Activated CD4-positive, alpha-beta T cell treated with anti-CD3 and anti-CD28 coated beads, Interleukin-2, amount 50 U/mL, for 24 hours (primary cell): ENCODE data around the gene DUSP7.

ENCODE experiments used
- DNase-seq, 2 donors: peaks; one replicate each; pipeline ENCODE4 v3.0.0-alpha.2; 2020; ENCODE audit warnings: low read depth in 1 of 2, low spot score in 1 of 2

DUSP7 gene

DNA sequence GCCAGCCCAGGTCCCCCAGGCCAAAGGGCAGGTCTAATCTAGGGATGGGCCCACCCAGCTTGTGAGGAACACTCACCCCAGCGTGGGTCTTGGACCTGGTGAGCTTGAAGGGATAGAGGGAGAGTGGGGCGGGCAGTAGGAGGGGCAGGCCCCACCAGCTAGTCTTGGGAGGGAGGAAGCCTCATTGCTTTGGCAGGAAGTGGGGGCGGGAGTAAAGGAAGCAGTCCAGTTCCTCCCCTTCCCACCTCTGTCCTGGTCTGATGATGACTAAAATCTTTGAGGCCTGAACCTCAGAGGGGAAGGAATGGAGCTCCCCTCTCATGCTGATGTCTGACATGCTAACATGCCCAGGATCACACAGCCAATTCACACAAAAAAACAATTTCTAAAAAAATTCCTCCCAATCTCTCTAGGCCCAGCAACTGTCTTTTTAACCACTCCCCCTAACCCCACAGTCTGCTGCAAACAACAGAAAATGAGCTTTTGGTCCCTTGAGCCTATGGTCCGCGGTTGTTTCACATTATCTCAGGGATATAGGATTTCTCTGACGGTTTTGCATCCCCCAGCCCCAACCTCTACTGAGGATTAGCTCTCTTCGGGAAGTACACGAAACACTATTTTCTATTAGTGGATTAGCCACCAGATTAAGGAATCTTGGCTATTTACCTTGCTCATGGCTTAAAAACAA lies 30.7 kb upstream of the DUSP7 start:
- no peak for DNase-seq

DNA sequence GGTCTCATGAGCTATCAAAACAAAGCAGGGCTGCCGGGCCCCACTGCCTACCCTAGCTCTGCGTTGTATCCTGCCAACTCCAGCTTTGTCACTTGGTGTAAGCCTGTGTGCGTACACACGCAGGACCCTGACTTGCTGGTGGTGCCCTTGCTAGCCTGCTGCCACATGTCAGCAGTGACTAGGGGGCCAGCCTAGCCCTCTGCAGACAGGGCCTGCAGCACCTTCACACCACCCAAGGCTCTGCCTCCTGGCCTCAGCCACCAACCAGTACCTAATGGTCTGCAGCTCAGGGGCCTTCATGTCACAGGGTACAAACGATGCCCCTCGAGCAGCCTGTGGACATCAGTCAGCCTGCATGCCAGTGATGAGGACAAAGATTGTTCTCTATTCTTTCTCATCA lies 30.1 kb upstream of the DUSP7 start:
- no peak for DNase-seq

DNA sequence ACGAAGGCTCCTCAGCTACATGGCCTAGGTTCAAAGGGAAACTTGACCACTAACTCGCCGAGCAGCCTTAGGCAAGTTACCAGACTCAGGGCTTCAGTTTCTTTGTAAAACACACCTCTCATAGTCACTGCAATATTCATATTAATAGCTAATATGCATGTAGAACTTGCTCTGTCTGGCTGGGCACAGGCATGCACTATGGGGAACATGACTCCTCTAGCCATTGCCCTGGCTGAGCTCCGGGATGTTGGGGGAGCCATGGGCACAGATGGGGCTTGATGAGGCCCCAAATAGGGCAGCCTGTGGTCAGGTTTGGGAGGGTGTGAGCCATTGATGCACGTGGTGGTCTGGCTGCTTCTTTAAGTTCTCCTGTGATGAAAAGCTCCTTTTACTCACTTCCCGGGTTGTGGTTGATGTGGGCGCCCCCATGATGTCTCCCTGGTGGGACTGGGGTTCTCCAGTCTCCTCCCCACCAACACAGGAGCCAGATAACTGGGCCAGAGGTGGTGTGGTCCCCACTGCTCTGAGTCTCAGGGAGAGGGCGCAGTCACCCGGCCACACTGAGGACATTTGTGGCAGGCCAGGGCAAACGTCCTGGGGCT lies 29.4 kb upstream of the DUSP7 start:
- DNase-seq = no peak

DNA sequence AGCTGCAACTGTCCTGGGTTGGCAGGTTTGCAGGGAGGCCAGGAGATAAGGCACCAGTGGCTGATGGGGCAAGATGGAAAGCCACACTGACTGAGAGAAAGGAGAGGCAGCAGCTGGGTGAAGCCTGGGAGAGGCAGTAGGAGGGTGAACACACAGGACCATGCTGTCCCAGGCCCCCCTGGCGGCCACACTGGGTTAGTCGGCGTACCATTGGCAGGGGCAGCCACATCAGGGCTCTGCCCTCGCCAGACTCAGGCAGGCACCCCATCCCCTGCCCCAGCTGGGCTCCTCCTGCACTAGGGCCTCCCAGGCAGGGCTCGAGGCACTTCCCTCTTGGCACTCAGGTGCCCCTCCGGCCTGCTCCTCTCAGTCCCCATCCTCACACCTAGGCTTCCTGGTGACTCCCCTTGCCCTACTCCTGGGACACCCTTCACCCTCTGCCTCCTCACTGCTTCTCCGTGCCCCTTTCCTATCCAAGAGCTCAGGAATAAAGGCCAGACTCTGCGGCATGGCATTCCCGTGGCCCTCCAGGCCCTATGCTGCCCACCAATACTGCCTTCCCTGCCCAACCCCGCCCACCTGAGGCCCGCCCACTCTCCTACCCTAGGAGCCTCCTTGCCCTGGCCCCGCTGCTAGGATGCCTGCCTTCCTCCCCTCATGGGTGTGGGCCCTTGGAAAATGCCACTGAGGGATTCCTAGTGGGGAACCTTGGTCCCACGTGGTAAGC lies 28.7 kb upstream of the DUSP7 start:
- no peak for DNase-seq

DNA sequence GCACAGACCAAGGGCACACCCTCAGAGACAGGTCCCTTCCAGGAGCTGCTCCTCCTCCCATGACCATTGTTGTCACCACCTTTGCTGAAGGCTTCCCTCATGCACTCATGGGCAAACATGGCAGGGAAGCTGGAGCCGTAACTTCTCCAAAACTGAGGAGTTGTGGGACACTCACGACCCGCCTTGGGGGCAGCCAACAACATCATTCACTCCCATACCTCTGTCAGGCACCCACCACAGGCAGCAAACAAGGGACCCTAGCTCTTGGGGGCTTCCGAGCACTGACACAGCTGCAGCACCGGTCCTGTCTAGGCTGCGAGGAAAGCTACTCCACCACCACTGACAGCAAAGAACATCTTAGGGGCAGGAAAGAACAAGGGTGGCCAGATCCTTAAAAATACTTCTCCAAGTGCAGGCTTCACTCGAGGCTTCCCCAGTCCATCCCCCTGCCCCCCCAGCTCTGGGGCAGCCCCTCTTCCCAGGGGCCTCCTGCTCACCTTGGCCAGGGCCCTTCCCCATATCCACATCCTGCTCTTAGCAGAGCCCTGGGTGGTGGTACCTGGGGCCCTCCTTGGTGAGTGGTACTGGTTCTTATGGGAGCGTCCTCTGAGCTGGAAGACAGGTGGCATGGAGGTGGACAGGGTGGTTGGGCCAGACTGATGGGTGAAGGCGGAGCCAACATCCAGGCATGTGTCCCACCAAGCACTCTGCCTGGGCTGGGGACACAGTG lies 28.0 kb upstream of the DUSP7 start:
- DNase-seq = no peak

DNA sequence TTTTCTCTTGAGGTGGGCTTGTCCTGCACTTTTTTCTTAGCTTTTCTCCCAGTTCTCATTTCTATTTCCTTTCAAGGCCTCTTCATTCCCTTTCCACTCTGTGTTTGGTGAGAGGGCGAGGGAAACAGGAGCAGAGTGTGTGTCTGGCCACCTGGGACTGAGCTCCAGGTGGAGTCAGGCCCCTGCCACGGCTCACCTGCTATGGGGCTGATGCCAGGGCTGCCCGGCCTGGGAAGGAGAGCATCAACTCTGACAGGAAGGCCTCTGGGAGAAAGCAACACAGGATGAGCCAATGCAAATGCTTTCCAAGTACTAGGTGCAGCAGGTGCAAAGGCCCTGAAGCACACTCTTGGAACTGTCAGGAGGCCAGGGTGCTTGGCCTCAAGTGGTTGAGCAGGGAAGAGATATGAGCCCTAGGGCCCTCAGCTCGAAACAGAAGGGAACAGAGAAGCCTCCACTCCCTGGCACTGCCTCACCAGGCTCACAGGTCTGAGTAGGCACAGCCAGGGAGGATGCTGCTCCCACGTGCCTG lies 27.3 kb upstream of the DUSP7 start:
- no peak for DNase-seq

DNA sequence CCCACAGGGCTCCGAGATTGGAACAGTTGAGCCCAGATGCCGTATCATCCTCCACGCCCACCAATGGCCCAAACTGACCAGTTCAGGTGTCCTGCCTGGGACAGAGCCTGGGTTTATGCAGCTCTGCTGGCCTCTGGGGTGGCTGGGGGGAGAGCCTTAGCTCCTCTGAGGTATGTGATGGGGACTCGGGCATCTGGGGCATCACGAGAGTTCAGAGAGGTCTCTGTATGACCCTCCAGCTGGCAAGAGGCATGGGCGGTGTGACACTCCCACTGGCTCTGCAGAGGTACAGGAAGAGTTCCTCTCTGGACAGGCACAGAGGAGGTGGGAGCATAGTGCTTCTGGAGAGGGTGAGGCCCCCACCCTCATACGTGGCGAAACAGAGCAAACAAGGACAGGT lies 26.6 kb upstream of the DUSP7 start:
- DNase-seq = no peak

DNA sequence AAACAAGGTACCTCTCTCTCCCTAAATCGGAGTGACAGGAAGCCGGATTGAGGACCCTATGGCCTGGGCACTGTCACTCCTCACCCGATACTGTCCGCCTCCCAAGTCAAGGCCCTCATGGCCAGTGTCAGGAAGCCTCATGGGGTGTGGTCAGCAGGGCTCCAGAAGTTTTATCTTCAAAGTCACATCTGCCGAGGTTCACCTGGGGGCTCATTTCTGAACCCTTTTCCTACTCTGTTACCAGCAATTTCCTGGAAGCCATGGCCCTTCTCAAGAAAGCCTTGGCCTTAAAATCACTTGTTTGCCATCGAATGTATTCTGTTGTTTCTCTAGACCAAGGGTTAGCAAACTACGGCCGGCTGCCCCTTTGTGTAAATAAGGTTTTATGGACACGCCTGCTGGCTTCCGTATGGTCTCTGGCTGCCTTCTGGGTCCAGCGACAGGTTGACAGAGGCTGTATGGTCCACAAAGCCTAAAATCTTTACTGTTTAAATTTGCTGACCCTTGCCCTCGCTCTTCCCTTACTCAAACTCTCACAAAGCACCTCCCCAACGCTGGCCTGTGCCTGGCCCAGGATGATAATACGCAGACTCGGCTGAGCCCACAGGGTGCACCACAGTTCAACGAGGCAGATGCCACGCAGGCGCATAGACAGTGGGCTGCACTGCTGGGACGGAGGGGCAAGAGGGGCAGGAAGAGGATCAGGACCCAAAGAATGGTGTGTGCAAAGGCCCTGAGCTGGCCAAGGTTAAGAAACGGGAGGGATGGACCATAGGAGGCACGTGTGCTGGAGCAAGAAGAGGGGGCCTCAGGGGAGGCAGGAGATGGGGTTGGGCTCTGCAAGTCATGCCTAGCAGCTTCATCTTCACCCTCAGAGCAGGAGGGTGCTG lies 24.7 kb upstream of the DUSP7 start:
- no peak for DNase-seq

DNA sequence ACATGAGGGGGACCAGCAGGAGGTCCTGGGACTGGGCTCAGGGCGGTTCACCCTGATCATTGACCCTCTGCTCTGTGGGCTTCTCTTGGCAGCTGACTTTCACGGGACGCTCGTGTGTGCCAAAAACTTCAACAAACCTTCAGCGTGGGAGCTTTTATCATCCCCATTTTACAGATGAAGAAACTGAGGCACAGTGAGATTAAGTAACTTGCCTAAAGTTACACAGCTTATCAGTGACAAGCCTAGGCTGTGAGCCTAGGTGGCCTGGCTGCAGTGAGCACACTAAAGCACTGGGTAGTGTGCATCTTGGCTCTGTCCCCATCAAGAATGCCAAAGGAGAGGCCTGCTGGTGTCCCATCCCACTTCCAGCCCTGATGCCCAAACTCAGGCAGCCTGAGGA lies 23.6 kb upstream of the DUSP7 start:
- DNase-seq = no peak

DNA sequence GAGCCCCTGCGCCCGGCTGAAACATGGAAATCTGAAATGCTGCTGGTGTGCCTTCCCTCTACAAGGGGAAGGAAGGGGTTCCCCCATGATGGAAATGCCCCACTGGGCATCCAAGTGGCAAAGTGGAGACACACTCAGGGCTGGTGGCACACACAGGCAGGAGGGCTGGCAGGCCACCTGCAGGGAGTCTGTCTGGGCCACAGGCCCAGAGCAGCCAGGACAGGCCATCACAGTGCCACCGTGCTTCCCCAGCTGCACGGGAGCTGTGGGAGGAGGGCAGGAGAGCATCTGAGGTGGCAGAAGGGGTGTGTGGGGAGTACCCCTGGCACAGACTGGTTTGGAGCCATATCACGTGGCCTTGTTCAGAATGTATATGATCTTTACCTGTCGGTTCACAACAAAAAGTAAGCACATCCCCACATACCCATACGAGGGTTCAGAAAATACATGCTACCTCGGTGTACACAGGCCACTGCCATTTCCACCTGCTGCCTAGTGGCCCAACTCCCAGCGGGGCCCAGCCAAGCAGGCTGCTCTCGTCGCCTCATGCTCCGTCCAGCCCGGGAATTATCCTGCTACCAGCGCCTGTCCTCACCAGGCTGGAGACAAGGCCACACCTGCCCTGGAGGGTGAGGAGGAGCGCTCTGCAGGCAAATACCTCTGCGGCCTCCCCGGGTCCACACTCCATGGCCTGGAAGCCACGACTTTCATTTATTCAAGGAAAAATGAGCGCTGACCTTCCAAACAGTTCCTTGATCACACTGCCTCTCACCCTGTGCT lies 22.6 kb upstream of the DUSP7 start:
- DNase-seq = no peak

DNA sequence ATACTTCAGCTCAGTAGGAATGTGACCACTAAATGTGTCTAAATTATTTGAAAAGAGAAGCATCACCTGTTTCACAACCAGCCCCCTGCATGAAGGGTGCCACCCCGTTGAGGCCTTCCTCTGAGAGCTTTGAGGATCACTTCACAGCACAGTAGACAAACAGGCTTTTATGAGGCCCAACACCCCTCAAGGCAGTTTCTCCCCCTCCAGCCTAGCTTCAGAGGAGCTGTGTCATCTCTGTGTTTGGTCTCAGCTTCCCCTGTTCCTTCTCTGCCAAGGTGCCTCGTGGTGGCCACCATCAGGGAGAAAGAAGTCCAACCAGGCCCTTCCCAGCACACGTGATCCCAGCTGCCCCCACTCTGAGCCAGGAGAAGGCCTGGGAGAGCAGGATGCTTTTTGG lies 21.6 kb upstream of the DUSP7 start:
- DNase-seq = no peak

DNA sequence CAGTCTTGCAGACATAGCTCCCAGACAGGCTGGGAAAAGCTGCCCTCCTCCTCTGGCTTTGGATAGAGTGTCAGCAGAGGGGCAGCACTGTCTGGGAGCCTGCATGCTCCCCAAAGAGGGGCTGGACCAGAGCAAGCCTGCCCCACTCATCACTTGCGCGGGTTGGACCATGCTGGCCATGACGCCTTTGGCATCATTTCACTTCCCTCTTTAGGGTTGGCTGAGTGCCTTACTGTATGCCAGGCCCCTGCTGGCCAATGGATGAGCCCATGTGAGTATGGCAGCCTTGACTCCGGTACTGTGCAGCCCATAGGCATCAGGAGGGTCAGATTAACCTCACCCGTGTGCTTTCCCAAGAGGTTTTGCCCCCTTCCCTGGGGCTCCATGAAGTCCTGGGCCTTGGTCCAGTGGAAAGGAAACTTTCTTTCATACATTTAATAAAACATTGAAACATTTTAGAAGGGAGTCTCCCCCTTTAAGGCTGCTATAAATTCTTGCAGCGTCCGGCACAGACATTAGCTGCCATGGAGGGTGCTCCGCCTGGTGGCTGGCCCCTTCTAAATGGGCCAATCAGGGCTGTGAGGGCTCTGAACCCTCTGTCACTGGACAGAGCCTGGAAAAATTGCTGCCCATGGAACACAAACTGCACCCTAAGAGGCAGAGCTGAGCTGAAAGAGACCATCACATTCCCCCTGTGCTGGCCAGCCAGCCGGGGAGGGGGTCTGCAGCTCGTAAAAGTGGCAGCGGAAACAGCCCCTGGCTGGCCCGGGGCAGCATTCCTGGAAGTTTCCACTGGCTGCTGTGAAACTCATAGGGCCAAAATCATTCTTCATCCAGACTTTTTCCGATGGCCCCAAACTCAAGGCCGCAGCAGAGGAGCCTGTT lies 20.8 kb upstream of the DUSP7 start:
- DNase-seq = no peak

DNA sequence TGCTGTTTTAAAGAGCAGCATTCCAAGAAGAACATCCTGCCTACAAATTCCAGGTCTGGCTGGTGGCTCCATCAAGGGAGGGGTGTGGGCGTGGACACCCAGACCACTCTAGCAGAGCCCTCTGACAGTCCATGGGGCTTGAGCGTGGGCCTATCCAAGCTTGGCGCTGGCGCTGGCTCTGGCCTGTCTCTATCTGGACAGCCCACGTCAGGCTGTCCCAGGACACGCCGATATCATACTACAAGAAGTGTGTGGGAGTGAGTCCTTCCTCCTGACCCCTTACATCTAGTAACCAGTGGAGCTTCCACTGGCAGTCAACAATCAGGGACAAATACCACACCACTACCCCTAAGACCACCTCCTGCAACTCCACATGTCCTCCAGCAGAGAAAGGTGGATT lies 17.1 kb upstream of the DUSP7 start:
- DNase-seq = no peak

DNA sequence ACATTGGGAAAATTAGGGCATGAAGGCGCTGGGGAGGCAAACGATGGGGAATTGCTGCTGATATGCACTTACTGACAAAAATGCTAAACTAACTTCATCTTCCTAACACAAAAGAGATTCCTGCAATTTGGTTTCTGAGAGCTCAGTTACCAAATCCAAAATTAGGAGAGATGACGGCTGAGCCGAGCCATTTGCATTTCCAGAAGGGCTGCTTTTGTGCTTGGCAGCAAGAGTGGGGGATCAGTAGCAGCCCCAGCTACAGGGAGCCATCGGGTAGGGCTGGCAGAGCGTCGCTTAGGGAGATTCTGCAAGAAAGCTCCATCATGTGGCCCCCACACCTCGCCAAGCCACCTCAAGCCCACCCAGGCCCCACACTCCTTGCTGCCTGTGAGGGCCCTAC lies 16.1 kb upstream of the DUSP7 start:
- DNase-seq = no peak

DNA sequence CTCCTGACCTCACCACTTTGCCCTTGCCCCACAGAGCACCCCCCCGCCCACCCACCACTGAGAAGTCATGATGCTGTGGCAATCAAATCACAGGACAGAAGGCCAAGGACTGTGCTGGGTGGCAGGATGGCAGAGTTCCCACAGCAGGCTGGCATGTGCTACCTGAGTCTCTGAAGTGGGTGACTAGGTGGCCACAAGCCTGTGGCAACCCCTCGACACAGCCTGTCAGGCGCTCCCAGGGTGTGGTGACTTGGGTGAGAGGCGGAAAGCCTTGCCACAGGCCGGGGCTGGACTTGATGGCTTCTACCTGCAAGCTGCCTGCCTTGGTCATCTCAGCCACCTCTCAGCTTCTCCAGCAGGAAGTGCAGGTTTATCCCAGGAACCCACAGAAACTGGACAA lies 15.6 kb upstream of the DUSP7 start:
- no peak for DNase-seq

DNA sequence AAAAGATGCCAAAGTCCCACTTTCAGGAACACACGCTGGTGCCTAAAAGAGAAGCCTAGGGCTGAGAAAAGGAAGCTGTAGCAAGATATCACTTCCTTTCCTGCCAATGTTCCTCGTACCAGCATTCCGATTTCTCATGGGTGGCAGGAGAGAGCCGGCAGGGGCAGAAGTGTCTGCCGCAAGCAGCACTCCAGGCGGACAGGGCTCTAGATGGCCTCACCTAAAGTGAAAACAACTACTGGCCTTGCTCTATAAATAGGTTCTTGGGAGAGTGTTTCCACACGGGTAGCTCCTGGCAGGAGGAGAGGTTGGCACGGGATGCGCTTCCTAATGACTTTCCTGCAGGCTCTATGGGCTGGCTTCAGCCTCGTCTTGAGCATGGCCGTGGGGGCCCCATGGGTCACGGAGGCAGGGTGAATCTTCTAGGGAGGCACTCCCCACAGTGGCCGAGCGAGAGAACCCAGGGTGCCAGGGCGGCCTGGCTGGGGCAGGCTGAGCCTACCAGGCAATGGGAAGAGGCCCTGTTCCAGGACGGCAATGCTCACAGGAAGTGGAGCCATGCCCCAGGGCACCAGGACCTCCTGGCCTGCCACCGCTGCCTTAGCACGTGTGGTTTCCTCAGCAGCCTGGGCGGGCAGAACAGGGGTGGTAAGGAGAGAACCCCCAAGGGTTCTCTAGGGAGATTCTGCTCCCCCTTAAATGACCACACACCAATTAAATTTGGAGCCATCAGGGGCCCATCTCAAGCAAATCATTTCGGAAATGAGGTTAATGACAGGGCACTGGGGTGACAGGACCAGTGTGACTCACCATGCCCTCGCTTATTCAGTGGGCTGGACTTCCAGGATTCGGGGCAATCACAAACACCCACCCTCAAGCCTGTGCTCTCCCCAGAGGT lies 14.6 kb upstream of the DUSP7 start:
- no peak for DNase-seq

DNA sequence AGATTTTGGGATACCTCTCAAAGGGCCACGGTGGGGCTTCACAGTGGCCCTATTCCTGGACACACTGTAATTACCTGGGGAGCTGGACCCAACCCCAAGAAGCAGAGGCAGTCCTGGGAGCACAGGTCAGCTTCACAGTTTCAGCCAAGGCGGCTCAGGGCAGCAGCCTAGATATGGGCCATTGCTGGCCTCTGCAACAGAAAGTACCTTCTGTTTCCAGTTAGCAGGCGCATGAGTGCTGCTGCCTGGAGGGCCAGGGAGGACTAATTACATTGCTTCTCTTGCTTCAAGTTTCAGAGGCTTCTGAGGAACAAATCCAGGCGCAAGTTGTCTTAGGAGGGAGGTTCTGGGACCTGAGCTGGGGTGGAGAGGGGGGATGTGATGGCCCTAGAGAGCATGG lies 13.5 kb upstream of the DUSP7 start:
- DNase-seq = no peak

DNA sequence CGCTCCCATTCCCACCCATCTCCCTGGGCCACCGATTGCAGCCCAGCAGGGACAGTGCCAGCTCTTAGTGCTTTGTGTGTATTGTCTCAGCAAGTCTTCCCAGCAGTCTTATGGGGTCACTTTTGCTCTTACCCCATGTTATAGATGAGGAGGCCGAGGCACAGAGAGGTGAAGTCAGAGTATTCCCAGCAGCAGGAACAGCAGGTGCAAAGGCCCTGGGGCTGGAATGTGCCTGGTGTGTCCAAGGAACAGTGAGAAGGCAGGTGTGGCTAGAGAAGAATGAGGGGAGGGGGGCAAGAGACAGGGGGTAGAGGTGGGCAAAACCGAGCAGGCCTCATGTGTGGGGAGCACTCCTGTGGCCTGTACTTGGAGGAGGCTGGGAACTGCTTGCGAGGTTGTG lies 12.8 kb upstream of the DUSP7 start:
- DNase-seq = no peak
